ENCODE results near the gene CA10.

The CA10 gene

DNA sequence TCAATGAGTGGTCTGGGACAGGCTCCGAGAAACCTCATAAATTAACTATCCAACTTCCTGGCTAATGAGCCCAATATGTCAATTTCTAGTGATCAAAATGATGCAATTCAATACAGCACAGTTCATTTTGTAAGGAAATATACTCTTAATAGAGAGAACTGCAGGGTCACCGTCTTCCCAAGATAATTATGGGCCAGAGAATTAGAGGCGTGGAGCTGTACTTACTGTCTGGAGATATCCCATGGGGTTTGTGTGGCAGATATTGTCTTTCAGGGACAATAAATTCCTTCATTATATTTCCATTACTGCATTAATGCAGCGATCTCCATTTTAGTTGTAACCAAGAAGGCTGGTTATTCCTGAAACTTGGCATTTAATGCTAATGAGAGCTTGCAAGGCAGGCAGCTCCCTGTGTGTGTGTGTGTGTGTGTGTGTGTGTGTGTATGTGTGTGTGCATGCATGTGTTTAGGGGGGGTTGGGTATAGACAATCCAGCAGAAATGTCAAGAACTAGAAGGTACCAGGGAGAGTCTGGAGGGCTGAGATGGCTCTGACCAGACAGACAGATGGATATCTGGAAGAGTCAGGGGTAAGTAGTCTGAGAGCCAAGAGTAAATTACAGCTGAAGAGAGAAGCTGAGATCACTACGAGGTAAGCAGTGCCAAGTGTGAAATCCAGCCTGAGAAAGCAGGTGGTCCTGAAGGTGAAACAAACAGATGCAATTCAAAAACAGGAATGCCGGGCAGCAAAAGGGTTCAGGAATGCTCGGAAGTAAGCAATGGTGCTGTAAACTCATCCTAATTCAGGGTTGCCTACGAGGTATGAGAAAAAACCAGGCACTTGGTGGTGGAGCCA is 393.0 kb downstream of the CA10 start:
- no peak for DNase-seq (ENCODE audit: low spot score)

GRCh38 chr17:51764387-51764971 is 394.0 kb downstream of the CA10 start:
- peak; percentile 37 for DNase-seq (ENCODE audit: low spot score)

DNA sequence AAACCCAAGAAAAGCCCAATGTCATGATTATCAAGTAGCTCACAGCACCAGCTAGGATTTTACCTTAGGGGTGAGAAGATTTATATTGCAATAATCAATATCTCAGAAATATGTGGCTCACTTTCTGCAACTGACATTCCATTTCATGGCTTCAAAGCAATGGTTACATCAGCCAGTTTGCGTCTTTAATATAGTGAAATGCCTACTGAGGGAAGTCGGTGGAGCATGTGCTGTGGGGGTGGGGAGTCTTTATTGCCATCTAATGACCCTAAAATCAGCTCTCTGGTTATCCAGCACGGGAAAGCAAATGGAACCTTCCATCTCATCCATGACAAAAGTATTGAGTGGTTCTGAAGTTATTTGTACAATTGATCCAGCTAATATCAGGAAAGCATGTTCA is 395.5 kb downstream of the CA10 start:
- DNase-seq (ENCODE audit: low spot score), result no peak

GRCh38 chr17:51761105-51761504 is 397.4 kb downstream of the CA10 start:
- DNase-seq (ENCODE audit: low spot score), result no peak

DNA sequence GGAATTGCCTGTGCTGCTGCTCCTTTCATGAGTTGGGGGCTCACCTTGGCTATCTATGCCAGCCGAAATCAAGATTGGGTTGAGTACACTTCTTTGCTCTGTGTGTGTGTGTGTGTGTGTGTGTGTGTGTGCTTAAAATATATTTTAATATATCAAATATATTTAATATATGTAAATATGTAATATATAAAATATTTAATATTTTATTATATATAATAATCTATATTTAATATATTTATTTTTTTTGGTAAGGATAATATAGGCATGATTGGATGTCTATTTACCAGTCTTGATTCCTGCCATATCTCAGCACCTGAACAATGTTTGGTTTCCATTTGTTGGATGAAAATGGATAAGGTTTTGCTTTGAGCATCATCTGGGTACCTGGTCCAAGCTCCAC is 399.3 kb downstream of the CA10 start:
- DNase-seq (ENCODE audit: low spot score), result no peak

GRCh38 chr17:51751072-51751471 is 407.4 kb downstream of the CA10 start:
- no peak for DNase-seq (ENCODE audit: low spot score)

DNA sequence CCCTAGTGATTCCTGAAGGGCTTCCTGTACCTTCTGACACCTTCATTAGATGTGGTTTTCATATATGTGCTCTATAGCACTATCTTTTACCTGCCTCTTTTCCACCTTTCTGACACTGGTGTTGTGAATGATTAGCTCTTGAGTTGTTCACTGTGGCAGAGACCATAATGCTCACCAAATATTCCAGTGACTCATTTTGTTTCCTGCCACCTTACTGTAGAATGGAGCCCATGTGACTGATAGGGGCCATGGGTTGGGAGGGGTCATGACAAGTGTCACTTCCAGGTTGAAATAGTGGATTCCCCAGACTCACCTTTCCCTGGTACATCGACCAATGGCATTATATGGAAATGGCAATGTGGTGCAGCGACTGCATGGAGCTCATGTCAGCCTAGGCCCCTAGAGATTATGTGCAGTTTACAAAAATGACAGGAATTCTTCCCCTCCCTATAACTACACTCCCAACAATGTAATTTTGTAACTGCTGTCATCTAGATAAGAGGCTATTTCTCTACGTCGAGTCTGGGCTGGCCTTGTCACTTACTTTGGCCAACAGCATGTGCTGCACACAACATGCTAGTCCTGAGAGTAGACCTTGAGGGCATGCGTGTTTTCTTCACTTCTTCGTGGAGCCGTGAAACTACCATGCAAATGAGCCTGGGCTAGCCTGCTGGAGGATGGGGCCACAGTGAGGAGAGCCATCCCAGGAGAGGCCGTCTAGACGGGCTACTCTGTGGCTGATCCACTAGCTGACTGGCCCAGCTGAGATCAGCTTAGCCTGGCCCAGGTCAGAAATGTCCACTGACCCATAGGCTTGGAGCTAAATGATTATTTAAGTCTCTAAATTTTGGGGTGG is 409.5 kb downstream of the CA10 start:
- no peak for DNase-seq (ENCODE audit: low spot score)

DNA sequence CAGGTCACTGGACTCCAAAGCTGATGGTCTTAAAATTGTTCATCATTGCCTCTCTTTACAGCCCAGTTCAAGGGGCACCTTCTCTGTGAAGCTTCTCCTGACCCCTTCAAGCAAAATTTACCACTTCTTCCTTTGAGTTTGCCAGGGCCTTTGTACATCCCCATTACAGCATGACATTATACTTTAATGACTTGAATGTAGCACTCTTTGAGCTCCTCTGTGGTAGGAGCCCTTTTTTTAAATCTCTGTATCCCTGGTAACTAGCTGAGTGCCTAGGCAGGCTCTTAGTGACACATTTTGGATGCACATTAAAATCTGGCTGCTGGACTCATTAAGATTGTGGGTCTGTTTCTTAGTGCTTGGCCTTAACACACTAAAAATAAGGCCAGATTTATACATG is 412.1 kb downstream of the CA10 start:
- no peak for DNase-seq (ENCODE audit: low spot score)

DNA sequence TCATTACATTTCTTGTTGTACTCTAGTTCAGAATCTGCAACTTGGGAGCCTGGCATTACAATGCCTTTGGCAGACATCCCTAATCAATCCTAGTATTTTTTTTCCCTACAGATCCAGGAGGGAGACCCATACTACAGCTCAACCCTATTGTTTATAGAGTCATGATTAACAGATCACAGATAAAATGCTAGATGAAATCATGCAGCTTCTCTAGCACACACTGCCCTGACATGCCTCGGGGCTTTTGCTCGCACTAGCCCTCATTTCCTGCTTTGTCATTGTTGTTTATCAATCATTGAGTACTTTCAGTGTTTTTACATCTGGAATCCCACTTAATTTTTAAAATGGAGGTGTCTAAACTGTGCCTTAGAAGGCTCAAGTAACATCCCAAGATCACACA is 412.5 kb downstream of the CA10 start:
- no peak for DNase-seq (ENCODE audit: low spot score)

- no peak for DNase-seq (ENCODE audit: low spot score)
Measured at GRCh38 chr17:51743477-51743876, 415.0 kb downstream of the CA10 start.

DNA sequence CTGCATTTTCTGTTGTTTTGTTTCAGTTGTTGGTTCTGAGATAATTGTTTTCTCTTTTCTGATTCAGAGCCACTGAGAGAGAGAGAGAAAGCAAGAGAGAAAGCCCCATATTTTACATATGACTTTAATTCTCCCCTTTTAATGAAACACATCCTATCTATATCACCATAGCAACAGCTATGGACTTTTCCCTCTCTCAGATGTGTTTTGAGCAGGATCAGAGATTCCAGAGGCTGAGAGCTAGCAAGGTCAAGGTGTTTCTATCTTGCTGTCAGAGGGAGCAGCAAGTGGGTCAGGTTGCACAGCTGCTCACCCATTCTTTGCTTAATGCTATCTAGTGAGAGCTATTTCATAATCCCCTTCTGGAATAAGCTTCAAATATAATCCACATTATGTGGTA is 415.9 kb downstream of the CA10 start:
- DNase-seq (ENCODE audit: low spot score), result no peak

DNA sequence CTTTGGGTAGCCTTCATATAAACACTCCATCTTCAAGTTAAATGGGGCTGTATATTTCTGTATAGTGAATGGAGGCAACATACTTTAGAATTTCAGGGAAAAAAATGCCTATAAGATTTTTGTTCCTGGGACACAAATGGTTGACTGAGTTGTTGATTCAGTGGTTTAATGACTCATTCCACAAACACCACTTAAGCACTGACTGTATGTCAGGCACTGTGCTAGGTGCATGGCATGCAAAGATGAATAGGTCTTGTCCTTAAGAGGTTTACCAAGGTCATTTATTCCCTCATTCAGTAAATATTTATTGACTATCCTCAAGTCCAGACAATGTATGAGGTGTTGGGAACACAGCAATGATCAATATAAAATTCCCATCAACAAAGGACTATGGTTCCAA is 417.1 kb downstream of the CA10 start:
- DNase-seq (ENCODE audit: low spot score), result no peak

GRCh38 chr17:51740531-51740930 is 418.0 kb downstream of the CA10 start:
- no peak for DNase-seq (ENCODE audit: low spot score)

- no peak for DNase-seq (ENCODE audit: low spot score)
Measured at GRCh38 chr17:51739245-51739886, 419.1 kb downstream of the CA10 start.

DNA sequence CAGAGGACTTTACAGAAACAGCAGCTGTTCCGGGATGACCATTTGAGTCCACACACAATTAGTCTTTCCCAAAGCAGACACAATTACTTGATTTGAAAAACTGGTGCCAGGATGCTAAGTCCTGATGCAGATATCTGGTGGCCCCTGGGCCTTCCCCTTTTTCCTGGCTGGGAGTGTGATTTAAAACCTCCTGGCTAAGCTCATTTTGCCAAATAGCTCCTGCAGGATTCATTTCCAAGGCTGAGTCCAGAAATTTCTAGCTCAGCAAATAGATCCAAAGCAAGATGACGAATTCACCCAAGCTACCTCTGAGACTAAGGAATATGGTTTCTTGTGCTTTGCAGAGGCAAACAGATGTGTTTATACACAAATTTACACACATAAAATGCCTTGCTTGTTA is 422.2 kb downstream of the CA10 start:
- DNase-seq (ENCODE audit: low spot score), result no peak

DNA sequence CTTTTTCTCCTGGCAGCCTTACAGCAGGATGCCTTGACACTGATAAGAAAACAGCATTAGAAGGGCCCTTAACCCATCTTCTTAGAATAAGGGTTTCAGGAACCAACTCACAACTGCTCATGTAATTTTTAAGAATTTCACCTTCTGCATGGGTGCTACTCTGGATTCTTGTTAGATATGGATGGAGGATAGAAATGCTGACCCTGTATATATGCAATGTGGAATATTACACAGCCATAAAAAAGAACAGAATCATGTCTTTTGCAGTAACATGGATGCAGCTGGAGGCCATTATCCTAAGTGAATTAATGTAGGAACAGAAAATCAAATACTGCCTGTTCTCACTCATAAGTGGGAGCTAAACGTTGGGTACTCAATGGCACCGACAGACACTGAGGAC is 423.5 kb downstream of the CA10 start:
- no peak for DNase-seq (ENCODE audit: low spot score)

DNA sequence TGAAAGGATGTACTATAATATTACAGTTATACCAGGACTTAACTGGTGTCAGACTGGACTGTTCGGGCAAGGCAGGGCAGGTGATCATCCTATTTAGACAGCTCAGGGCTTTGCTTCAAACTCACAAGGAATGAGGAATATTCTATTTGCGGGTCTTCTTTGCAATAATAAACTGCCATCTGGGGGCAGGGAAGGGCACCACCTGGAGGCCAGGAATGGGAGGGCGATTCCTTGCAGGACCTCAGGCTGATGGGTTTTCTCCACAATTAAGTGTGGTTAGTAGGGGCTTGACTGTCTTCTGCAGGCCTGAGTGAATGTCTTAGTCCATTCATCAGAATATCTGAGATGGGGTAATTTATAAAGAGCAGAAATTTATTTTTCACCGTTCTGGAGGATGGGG is 424.1 kb downstream of the CA10 start:
- no peak for DNase-seq (ENCODE audit: low spot score)

DNA sequence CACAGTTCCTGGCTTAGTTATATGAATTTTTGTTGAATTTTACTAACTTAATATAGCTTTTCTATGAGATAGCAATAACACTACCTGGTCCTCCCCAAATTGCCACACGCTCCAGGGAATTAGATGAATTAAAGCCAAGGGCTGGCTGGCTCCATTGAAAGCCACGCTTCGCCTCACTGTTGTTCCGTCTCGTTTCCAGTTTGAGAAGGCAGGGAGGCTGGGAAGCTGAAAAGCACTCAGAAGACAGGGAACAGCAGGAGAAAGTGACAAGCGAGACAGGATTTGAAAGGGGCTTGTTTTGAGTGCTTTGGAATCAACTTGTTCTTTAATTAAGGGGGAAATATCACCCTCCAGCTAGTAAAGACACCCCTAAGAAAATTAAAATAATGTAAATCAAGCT is 425.3 kb downstream of the CA10 start:
- DNase-seq (ENCODE audit: low spot score), result no peak

DNA sequence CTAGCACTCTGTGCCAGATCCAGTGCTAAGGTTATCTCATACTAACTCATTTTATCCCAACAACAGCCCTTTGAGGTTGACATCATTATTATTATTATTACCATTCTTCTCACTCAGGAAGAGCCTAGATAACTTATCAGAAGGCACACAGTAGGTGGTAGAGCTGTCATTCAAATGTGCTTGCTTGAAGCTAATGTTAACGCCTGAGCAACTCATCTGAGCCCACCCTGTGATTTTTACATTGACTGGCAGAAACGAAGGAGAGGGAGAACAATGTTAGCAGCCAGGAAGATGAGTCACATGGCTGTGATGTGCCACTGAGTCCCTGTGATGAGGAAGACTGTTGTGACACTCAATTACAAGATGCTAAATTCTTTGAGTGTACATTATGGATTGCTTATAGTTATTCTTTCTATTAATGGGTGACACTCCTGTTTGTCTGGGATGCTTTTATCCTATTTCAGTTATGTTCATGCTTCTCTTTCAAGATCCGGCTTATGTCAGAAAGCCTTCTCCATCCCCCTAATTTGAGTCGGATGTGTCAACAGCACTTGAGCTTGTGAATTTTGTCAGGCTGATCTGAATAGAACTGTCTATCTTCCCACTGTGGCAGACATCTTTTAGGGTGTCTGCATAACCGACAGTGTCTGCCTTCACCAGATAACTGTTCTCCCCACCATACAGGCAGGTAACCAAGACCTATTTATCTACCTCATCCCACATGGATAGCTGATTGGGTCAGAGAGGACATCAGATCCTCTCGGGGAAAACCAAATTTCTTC is 426.4 kb downstream of the CA10 start:
- no peak for DNase-seq (ENCODE audit: low spot score)

GRCh38 chr17:51730303-51731050 is 428.0 kb downstream of the CA10 start:
- no peak for DNase-seq (ENCODE audit: low spot score)

- DNase-seq (ENCODE audit: low spot score), result no peak
Measured at GRCh38 chr17:51725185-51725584, 433.3 kb downstream of the CA10 start.
